KMS-11 (cell line): ENCODE measurements around the gene C1orf94.

Source experiments
- H2AFZ ChIP-seq: fragments of 200-600 bp; sonication (generic); 2 replicates; pipeline ENCODE4 v1.6.1; 2016; ENCODE audit warnings: antibody characterized with exemption, mixed run types, low read depth
- H3K27ac ChIP-seq: fragments of 200-600 bp; sonication (generic); 2 replicates; pipeline ENCODE4 v1.6.1; 2016; ENCODE audit warnings: mild to moderate bottlenecking, mixed run types
- H3K27me3 ChIP-seq: fragments of 200-600 bp; sonication (generic); 2 replicates; pipeline ENCODE4 v1.6.1; 2017; ENCODE audit warnings: mild to moderate bottlenecking, low read depth, mixed run types, moderate library complexity; ENCODE audit not compliant: insufficient read depth
- H3K36me3 ChIP-seq: fragments of 200-600 bp; sonication (generic); 2 replicates; pipeline ENCODE4 v1.6.1; 2017; ENCODE audit warnings: mild to moderate bottlenecking, mixed run types; ENCODE audit not compliant: insufficient read depth
- H3K4me1 ChIP-seq: fragments of 200-600 bp; sonication (generic); 2 replicates; pipeline ENCODE4 v1.6.1; 2016; ENCODE audit warnings: mild to moderate bottlenecking, low read depth, mixed run types; ENCODE audit not compliant: poor library complexity, severe bottlenecking
- H3K4me2 ChIP-seq: fragments of 200-600 bp; sonication (generic); 2 replicates; pipeline ENCODE4 v1.7.0; 2016; ENCODE audit warnings: mild to moderate bottlenecking, mixed run types
- H3K4me3 ChIP-seq: fragments of 200-600 bp; sonication (generic); IDR thresholded peaks from 2 replicates; pipeline ENCODE4 v1.6.1; 2017; ENCODE audit warnings: low read depth, low read length, mixed read lengths; ENCODE audit not compliant: insufficient read depth
- H3K79me2 ChIP-seq: fragments of 200-600 bp; sonication (generic); 2 replicates; pipeline ENCODE4 v1.6.1; 2016; ENCODE audit warnings: low read depth, mixed run types; ENCODE audit not compliant: insufficient read depth
- H3K9ac ChIP-seq: fragments of 200-600 bp; sonication (generic); 2 replicates; pipeline ENCODE4 v1.6.1; 2016; ENCODE audit warnings: mild to moderate bottlenecking, mixed run types
- H4K20me1 ChIP-seq: fragments of 200-600 bp; sonication (generic); 2 replicates; pipeline ENCODE4 v1.6.1; 2016; ENCODE audit warnings: mild to moderate bottlenecking, mixed run types; ENCODE audit not compliant: insufficient read depth
- TF ChIP-seq, protein P1 (sequence below): fragments of 200-600 bp; sonication (generic); conservative IDR thresholded peaks from 2 replicates; pipeline ENCODE4 v1.6.1; 2017; ENCODE audit warnings: low read depth, mild to moderate bottlenecking, antibody characterized with exemption, low read length, moderate library complexity, mixed read lengths

C1orf94 gene

DNA sequence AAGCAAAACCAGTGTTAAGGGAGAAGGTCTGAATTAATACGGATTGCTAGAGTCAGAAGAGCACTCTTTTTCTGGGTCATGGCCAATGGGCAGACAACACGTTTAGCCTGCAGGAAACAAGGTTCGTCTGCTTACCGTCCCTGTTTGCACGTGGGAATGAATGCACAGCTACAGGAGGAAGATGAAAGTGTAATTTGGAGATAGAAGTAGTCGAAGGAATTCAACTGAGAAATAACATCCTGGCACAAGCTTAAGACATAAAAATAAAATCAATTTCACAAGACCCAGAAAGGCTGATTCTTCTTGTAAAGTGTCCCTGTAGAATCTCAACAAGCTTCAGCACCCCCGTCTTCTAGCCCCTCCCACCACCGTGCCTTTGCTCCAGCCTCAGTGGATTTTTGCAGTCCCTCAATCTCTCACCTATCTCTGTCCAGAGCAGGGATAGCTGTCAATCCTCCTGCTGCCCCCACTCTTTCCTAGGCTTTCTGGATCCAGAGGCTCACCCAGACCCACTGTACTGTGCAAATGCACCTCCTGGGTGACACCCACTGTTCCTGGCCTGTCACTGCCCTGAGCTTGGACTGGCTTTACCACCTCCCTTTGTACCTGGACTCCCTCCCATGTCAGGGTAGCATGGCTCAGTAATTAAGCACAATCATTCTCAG lies 60.6 kb downstream of the C1orf94 start:
- no peak overlapping the region for H3K4me2 ChIP-seq
- H2AFZ ChIP-seq = no peak overlapping the region
- no peaks in the 10 kb centered on the region for H3K36me3 ChIP-seq
- H3K79me2 ChIP-seq = no peaks in the 10 kb centered on the region
- no peaks in the 10 kb centered on the region for H3K4me1 ChIP-seq
- no peak overlapping the region for H3K4me3 ChIP-seq
- H4K20me1 ChIP-seq = no peaks in the 10 kb centered on the region
- H3K27me3 ChIP-seq = no peaks in the 10 kb centered on the region
- no peak overlapping the region for H3K9ac ChIP-seq
- H3K27ac ChIP-seq = no peak overlapping the region
- TF ChIP-seq, protein P1, sequence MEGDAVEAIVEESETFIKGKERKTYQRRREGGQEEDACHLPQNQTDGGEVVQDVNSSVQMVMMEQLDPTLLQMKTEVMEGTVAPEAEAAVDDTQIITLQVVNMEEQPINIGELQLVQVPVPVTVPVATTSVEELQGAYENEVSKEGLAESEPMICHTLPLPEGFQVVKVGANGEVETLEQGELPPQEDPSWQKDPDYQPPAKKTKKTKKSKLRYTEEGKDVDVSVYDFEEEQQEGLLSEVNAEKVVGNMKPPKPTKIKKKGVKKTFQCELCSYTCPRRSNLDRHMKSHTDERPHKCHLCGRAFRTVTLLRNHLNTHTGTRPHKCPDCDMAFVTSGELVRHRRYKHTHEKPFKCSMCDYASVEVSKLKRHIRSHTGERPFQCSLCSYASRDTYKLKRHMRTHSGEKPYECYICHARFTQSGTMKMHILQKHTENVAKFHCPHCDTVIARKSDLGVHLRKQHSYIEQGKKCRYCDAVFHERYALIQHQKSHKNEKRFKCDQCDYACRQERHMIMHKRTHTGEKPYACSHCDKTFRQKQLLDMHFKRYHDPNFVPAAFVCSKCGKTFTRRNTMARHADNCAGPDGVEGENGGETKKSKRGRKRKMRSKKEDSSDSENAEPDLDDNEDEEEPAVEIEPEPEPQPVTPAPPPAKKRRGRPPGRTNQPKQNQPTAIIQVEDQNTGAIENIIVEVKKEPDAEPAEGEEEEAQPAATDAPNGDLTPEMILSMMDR = no peak

DNA sequence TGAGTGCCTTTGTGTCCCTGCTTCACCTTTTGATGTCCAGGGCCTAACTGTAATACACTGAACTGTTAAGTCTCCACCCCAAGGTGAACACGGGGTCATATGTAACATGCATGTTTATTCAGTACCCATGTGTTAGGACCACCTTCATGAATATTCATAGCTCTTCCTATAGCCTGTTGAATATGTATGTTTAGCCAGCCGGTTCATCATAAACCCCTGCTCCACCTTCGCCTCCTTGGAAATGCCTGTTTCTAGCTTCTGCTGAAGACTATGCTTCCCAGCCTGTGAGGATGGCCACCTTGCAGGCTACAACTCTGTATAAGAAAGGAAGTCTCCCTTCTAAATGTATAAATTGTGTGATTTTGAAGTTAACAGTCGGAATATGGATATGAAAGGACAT lies 69.3 kb downstream of the C1orf94 start:
- Histone ChIP-seq H3K27ac (no peak overlapping the region), H3K4me3 (no peak overlapping the region), H4K20me1 (no peaks in the 10 kb centered on the region), H3K4me2 (no peak overlapping the region), H2AFZ (no peak overlapping the region), H3K27me3 (no peaks in the 10 kb centered on the region), H3K4me1 (no peaks in the 10 kb centered on the region), H3K9ac (no peak overlapping the region), H3K79me2 (no peaks in the 10 kb centered on the region), H3K36me3 (no peaks in the 10 kb centered on the region)
- TF ChIP-seq, protein P1 = no peak

DNA sequence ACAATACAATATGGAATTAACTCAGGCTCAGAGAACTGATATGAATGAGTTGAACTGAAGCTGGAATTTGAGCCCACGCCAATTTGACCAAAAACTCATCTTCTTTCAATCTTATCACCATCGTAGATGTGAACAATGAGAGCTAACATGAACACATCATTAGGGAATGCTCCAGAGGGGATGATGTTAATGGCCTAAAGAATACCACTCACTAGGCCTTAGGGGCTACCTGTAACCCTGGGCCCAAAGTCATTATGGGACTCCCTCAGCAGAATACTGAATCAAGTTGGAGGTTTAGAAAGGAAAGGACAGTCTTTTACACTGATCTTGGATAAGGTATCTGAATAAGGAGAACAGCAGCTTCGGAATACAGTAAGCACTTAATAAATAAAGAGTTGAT lies 73.6 kb downstream of the C1orf94 start:
- Histone ChIP-seq H2AFZ (no peak overlapping the region), H3K79me2 (no peaks in the 10 kb centered on the region), H3K4me2 (no peak overlapping the region), H3K27ac (no peak overlapping the region), H3K9ac (no peak overlapping the region), H4K20me1 (no peaks in the 10 kb centered on the region), H3K36me3 (no peaks in the 10 kb centered on the region), H3K4me3 (no peak overlapping the region), H3K27me3 (no peaks in the 10 kb centered on the region), H3K4me1 (no peaks in the 10 kb centered on the region)
- TF ChIP-seq, protein P1 = no peak

DNA sequence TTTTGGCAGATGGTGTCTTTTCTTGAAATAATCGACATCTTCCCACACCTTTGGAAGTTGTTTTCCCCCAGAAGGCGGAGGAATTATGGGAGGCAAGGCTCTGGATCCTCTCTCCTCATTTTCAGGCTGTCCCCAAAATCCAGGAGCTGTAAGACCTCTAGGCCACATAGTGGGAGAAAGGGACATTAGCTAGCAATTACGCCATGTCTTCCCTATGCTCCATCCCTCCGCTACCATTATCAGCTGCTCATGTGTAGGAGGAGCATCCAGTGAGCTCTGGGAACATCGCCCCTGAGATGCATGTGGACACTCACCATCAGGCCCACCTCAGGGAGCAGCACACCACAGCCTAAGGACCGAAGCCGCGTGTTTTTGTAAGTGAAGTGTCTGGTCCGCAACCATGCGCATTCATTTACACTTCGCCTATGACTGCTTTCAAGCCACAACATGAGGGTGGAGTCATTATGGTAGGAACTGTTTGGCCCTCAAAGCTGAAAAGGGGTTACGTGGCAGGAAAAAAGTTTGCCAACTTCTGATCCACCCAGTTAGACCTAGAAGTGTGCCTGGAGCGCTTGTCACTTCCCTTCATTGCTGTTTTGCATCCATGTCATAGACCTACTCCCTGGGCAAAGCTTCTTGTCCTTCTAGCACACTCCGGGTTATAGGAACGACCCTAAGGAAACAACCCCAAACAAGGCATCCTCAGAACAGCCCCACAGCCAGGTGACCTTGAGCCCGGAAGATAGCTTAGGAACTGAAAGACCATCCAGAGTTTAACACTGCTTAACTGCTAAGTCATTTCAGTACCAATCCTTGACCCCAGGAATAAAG lies 85.5 kb downstream of the C1orf94 start:
- no peaks in the 10 kb centered on the region for H3K79me2 ChIP-seq
- no peak overlapping the region for H3K9ac ChIP-seq
- no peaks in the 10 kb centered on the region for H3K27me3 ChIP-seq
- no peak overlapping the region for H3K4me3 ChIP-seq
- TF ChIP-seq, protein P1 = no peak
- H3K36me3 ChIP-seq = no peaks in the 10 kb centered on the region
- H3K27ac ChIP-seq = no peak overlapping the region
- H3K4me1 ChIP-seq = no peaks in the 10 kb centered on the region
- H2AFZ ChIP-seq = no peak overlapping the region
- no peak overlapping the region for H3K4me2 ChIP-seq
- H4K20me1 ChIP-seq = no peaks in the 10 kb centered on the region
